H1 (cell line): ENCODE measurements around the gene AMMECR1L. TPM values are rescaled to one million over a fixed set of nuclear protein-coding genes. Genes with fewer than 3 reads are reported as not detected.

Experiments used
- CTCF ChIA-PET: fragments of 300-600 bp; sonication (Branson Sonifier 250); formaldehyde crosslinking; loops from one replicate; lab custom pipeline; 2021; ENCODE audit not compliant: partially characterized antibody; lab: Charles Lee
- POLR2A ChIA-PET: fragments of 300-600 bp; sonication (Branson Sonifier 250); formaldehyde crosslinking; loops from one replicate; lab custom pipeline; 2021; ENCODE audit warnings: inconsistent platforms; ENCODE audit not compliant: partially characterized antibody; lab: Charles Lee
- DNase-seq, 2 experiments: peaks; one replicate each; pipeline versions ENCODE4 v3.0.0 to v3.0.0-alpha.2; 2010 to 2022; ENCODE audit warnings: low spot score in 2 of 2, low read depth in 1 of 2, mixed read lengths in 1 of 2
- FAIRE-seq: peaks from 2 replicates; lab custom pipeline; 2011; peaks lifted over from hg19 to GRCh38; lab: Jason Lieb, UNC
- H2AFZ ChIP-seq: 2 replicates; pipeline ENCODE4 v1.8.1; 2012; ENCODE audit warnings: low read length, inconsistent platforms
- H2AK5ac ChIP-seq: 2 replicates; pipeline ENCODE4 v1.6.1; 2013; ENCODE audit warnings: low read depth, low read length
- H2BK120ac ChIP-seq: replicated peaks from 2 replicates; pipeline ENCODE3; 2013; ENCODE audit warnings: low read depth, low read length, inconsistent platforms
- H2BK12ac ChIP-seq: 2 replicates; pipeline ENCODE4 v1.6.1; 2013; ENCODE audit warnings: low read depth, low read length
- H2BK15ac ChIP-seq: 2 replicates; pipeline ENCODE4 v1.6.1; 2013; ENCODE audit warnings: low read length
- H2BK20ac ChIP-seq: 2 replicates; pipeline ENCODE4 v1.6.1; 2013; ENCODE audit warnings: low read length
- H2BK5ac ChIP-seq: 2 replicates; pipeline ENCODE4 v1.6.1; 2013; ENCODE audit warnings: low read depth, low read length
- H3K14ac ChIP-seq: 2 replicates; pipeline ENCODE4 v1.6.1; 2013; ENCODE audit warnings: inconsistent platforms; ENCODE audit not compliant: insufficient read length
- H3K18ac ChIP-seq: 2 replicates; pipeline ENCODE4 v1.6.1; 2013; ENCODE audit warnings: low read length; ENCODE audit errors: extremely low read depth
- H3K23ac ChIP-seq: 2 replicates; pipeline ENCODE4 v1.6.1; 2013; ENCODE audit warnings: inconsistent platforms; ENCODE audit not compliant: insufficient read length
- H3K23me2 ChIP-seq: 2 replicates; pipeline ENCODE4 v1.6.1; 2013; ENCODE audit warnings: low read depth, low read length
- H3K27ac ChIP-seq: 2 replicates; pipeline ENCODE4 v1.6.1; 2011; ENCODE audit warnings: low read depth, low read length, inconsistent platforms
- H3K27me3 ChIP-seq, 4 experiments: replicated peaks in 1 of 4; 1 replicate in 1 of 4; 2 replicates in 3 of 4; pipeline versions ENCODE4 v1.6.1 to v1.8.1; 2011 to 2013; ENCODE audit warnings: low read length in 3 of 4, mild to moderate bottlenecking in 3 of 4, inconsistent platforms in 2 of 4, mixed read lengths in 2 of 4, moderate library complexity in 1 of 4; ENCODE audit not compliant: control insufficient read depth in 3 of 4, insufficient read depth in 3 of 4; ENCODE audit errors: extremely low read depth in 1 of 4
- H3K36me3 ChIP-seq, 4 experiments: 2 replicates each; pipeline versions ENCODE4 v1.6.1 to v1.8.1; 2011 to 2013; ENCODE audit warnings: mild to moderate bottlenecking in 4 of 4, low read length in 3 of 4, moderate library complexity in 2 of 4, control low read depth in 1 of 4, inconsistent platforms in 1 of 4; ENCODE audit not compliant: insufficient read depth in 4 of 4, control insufficient read depth in 2 of 4
- H3K4ac ChIP-seq: replicated peaks from 2 replicates; pipeline ENCODE3; 2013; ENCODE audit warnings: low read length, low read depth, mixed read lengths, inconsistent platforms; ENCODE audit not compliant: insufficient read length
- H3K4me1 ChIP-seq, 4 experiments: replicated peaks in 1 of 4; 1 replicate in 1 of 4; 2 replicates in 3 of 4; pipeline versions ENCODE4 v1.6.1 to v1.8.1; 2011 to 2013; ENCODE audit warnings: low read length in 3 of 4, inconsistent platforms in 2 of 4, mixed read lengths in 1 of 4; ENCODE audit not compliant: insufficient read depth in 4 of 4, control insufficient read depth in 3 of 4
- H3K4me2 ChIP-seq, 2 experiments: 2 replicates each; pipeline versions ENCODE4 v1.6.1 to v1.8.1; 2011 to 2013; ENCODE audit warnings: low read depth in 2 of 2, low read length in 2 of 2, control low read depth in 1 of 2, inconsistent platforms in 1 of 2, mild to moderate bottlenecking in 1 of 2; ENCODE audit not compliant: insufficient read depth in 1 of 2
- H3K4me3 ChIP-seq, 4 experiments: fragments of 200-600, 300-600 bp in 1 of 4; sonication (generic), shearing (Covaris generic), sonication (Bioruptor Twin) in 1 of 4; 2 replicates each; pipeline versions ENCODE4 v1.5.1 to v1.8.1; 2011 to 2016; ENCODE audit warnings: low read length in 4 of 4, low read depth in 3 of 4, control low read depth in 2 of 4, inconsistent platforms in 2 of 4, mild to moderate bottlenecking in 2 of 4, mixed read lengths in 1 of 4, moderate library complexity in 1 of 4; ENCODE audit not compliant: insufficient read depth in 2 of 4; ENCODE audit errors: extremely low read depth in 1 of 4
- H3K56ac ChIP-seq: replicated peaks from 2 replicates; pipeline ENCODE3; 2013; ENCODE audit warnings: low read depth, mild to moderate bottlenecking, mixed read lengths, low read length, inconsistent platforms; ENCODE audit not compliant: insufficient read length
- H3K79me1 ChIP-seq: 2 replicates; pipeline ENCODE4 v1.6.1; 2013; ENCODE audit warnings: low read depth, low read length, control low read depth
- H3K79me2 ChIP-seq, 2 experiments: 2 replicates each; pipeline versions ENCODE4 v1.6.1 to v1.8.1; 2012 to 2013; ENCODE audit warnings: low read length in 2 of 2, mild to moderate bottlenecking in 2 of 2, inconsistent platforms in 1 of 2; ENCODE audit not compliant: insufficient read depth in 2 of 2, control insufficient read depth in 1 of 2
- H3K9ac ChIP-seq, 4 experiments: replicated peaks in 1 of 4; 1 replicate in 1 of 4; 2 replicates in 3 of 4; pipeline versions ENCODE4 v1.6.1 to v1.8.1; 2011 to 2013; ENCODE audit warnings: low read depth in 3 of 4, low read length in 3 of 4, control low read depth in 2 of 4, mild to moderate bottlenecking in 2 of 4, moderate library complexity in 2 of 4, inconsistent platforms in 1 of 4; ENCODE audit errors: extremely low read depth in 1 of 4
- H3K9me3 ChIP-seq, 2 experiments: 2 replicates each; pipeline versions ENCODE4 v1.6.1 to v1.8.1; 2012 to 2013; ENCODE audit warnings: mild to moderate bottlenecking in 2 of 2, moderate library complexity in 2 of 2, control low read depth in 1 of 2, inconsistent platforms in 1 of 2, low read depth in 1 of 2, low read length in 1 of 2, mixed read lengths in 1 of 2; ENCODE audit not compliant: insufficient read depth in 2 of 2
- H4K20me1 ChIP-seq, 2 experiments: replicated peaks in 1 of 2; 2 replicates each; pipeline versions ENCODE3 to v1.8.1; 2011 to 2013; ENCODE audit warnings: inconsistent platforms in 2 of 2, low read length in 2 of 2, mild to moderate bottlenecking in 1 of 2; ENCODE audit not compliant: insufficient read depth in 2 of 2, control insufficient read depth in 1 of 2
- H4K5ac ChIP-seq: 2 replicates; pipeline ENCODE4 v1.6.1; 2013; ENCODE audit warnings: low read length, low read depth, mixed read lengths, inconsistent platforms; ENCODE audit not compliant: insufficient read length
- H4K8ac ChIP-seq: 2 replicates; pipeline ENCODE4 v1.8.0; 2013; ENCODE audit warnings: mild to moderate bottlenecking, moderate library complexity, low read length, inconsistent platforms; ENCODE audit not compliant: insufficient read depth; ENCODE audit errors: extremely low read depth
- H4K91ac ChIP-seq: replicated peaks from 2 replicates; pipeline ENCODE3; 2013; ENCODE audit warnings: low read length, mixed read lengths, inconsistent platforms; ENCODE audit not compliant: insufficient read length
- CBX8 ChIP-seq: fragments of 300-800, 300-1000 bp; sonication (generic); IDR thresholded peaks from 2 replicates; pipeline ENCODE4 v1.7.1; 2016; ENCODE audit warnings: low read depth, low read length, borderline replicate concordance
- CHD1 ChIP-seq: IDR thresholded peaks from 2 replicates; pipeline ENCODE4 v1.6.1; 2012; ENCODE audit warnings: low read depth, low read length, improper control_type of control experiment
- CTBP2 ChIP-seq: IDR thresholded peaks from 2 replicates; pipeline ENCODE4 v1.7.0; 2011; ENCODE audit warnings: borderline replicate concordance, mild to moderate bottlenecking, moderate library complexity, mixed read lengths, low read length; ENCODE audit not compliant: insufficient read depth, insufficient read length
- PHF8 ChIP-seq: fragments of 200-600 bp; sonication (generic); conservative IDR thresholded peaks from 2 replicates; pipeline ENCODE4 v1.7.1; 2012; ENCODE audit warnings: low read depth, mild to moderate bottlenecking, inconsistent platforms, low read length, moderate library complexity
- RAD21 ChIP-seq, 2 experiments: IDR thresholded peaks in 1 of 2; conservative IDR thresholded peaks in 1 of 2; 2 replicates each; pipeline ENCODE4 v1.6.1; 2011; ENCODE audit warnings: low read depth in 2 of 2, low read length in 2 of 2, improper control_type of control experiment in 1 of 2, inconsistent platforms in 1 of 2, mild to moderate bottlenecking in 1 of 2, moderate library complexity in 1 of 2
- SIN3A ChIP-seq, 2 experiments: IDR thresholded peaks in 1 of 2; conservative IDR thresholded peaks in 1 of 2; 2 replicates each; pipeline ENCODE4 v1.6.1; 2011 to 2012; ENCODE audit warnings: low read length in 2 of 2, improper control_type of control experiment in 1 of 2, low read depth in 1 of 2, mild to moderate bottlenecking in 1 of 2
- SIX5 ChIP-seq: IDR thresholded peaks from 2 replicates; pipeline ENCODE4 v1.6.1; 2011; ENCODE audit warnings: mild to moderate bottlenecking, low read depth, low read length
- SP4 ChIP-seq: IDR thresholded peaks from 2 replicates; pipeline ENCODE4 v1.6.1; 2012; ENCODE audit warnings: low read length, inconsistent platforms
- SRF ChIP-seq: IDR thresholded peaks from 2 replicates; pipeline ENCODE4 v1.6.1; 2011; ENCODE audit warnings: mild to moderate bottlenecking, low read depth, low read length, moderate library complexity
- WGBS, 2 experiments: shearing (Covaris generic) in 1 of 2; methylation state at CpG; one replicate each; pipeline versions ENCODE4 v1.1.6 to v1.1.7; 2013 to 2015; ENCODE audit warnings: low lambda C conversion rate in 2 of 2, mixed read lengths in 2 of 2, inconsistent platforms in 1 of 2, low coverage in 1 of 2, missing lambda C conversion rate in 1 of 2; ENCODE audit not compliant: insufficient replicate concordance in 2 of 2, insufficient coverage in 1 of 2, insufficient read length in 1 of 2; ENCODE audit errors: extremely low coverage in 1 of 2, missing lambda C conversion rate in 1 of 2; 5-methylcytosine and 5-hydroxymethylcytosine counted together
- polyA plus RNA-seq, 7 experiments: library from polyadenylated mRNA; depleted of rRNA in 3 of 7; stranded (reverse) in 5 of 7; unstranded in 2 of 7; fragments of >200 nt in 5 of 7; fragments of 200-250 nt in 2 of 7; gene quantifications; 1 replicate in 5 of 7; 2 replicates in 1 of 7; 4 replicates in 1 of 7; pipeline versions ENCODE4 v1.2.1 to v1.2.3, GENCODE V29; 2011 to 2013; ENCODE audit warnings: missing spikeins in 2 of 7, mixed read lengths in 2 of 7
- total RNA-seq: library from RNA; stranded (reverse); fragmentation: NEBNext Ultra II Directional; extraction: Animal tissue kit (Norgen Biotek cat#: 25700); gene quantifications from 2 replicates; pipeline ENCODE4 v1.2.1, GENCODE V29; 2021
- TF ChIP-seq, protein P1 (sequence below): IDR thresholded peaks from 2 replicates; pipeline ENCODE4 v1.6.1; 2011; ENCODE audit warnings: low read depth, mild to moderate bottlenecking, low read length; ENCODE audit not compliant: insufficient read depth
- TF ChIP-seq, protein P2 (sequence below): IDR thresholded peaks from 2 replicates; pipeline ENCODE4 v1.6.1; 2012; ENCODE audit warnings: inconsistent platforms

AMMECR1L gene
- total and polyA plus RNA-seq, 2 of the 8 experiments (the other 6 are each of a cell fraction or from before 2014, with no cell fraction given) = 10.1 to 18.8 TPM

DNA sequence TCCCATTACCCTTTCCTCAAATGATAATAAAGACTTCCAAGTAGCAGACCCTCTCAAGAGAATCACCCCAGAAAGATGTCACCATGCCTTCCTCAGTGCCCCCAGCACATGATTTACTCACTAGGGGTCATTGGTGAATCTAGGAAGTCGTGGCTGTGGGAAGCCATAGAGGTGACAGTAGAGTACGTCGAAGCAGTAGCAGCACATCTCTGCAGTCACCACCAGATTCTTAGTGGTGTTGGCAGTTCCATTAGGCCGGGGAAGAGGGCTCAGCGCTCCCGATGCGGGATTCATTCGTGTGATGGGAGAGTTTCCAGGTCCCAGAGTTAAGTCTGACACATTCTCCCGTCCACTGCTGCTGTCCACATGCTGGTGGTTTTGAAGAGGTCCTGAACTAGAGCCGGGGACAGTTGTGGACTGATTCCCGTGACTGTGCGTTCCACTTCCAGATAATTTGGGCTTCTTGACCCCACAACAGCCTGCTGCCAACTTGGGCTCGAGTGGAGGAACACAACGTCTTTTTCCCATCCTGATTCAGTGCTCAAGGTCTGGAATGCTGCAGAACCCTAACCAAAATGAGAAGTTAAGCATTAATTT, 12.0 kb downstream of the AMMECR1L start:
- Histone ChIP-seq H3K27ac (no peak overlapping the region), H3K27me3 (no peaks in the 10 kb centered on the region), H4K8ac (no peak overlapping the region), H3K4me2 (no peak overlapping the region), H3K18ac (no peak overlapping the region), H2AK5ac (no peak overlapping the region), H2BK15ac (no peak overlapping the region), H2BK120ac (no peak overlapping the region), H3K23ac (no peak overlapping the region), H3K36me3 (peaks cover 14 to 40% (median 34%) of the 10 kb centered on the region in 4 experiments; a peak in 7 of 8 replicates), H2BK12ac (no peak overlapping the region), H2BK5ac (no peak overlapping the region), H2AFZ (no peak overlapping the region), H4K5ac (no peak overlapping the region), H3K4me3 (no peak overlapping the region; a peak in 1 of 8 replicates), H3K9ac (no peak overlapping the region), H3K56ac (no peak overlapping the region), H3K4ac (no peak overlapping the region), H4K91ac (no peak overlapping the region), H2BK20ac (no peak overlapping the region), H3K14ac (no peak overlapping the region), H3K9me3 (no peaks in the 10 kb centered on the region), H3K4me1 (peaks cover 0 to 5% (median 0%) of the 10 kb centered on the region in 4 experiments; a peak in 1 of 7 replicates), H3K79me2 (peaks cover 0 to 64% of the 10 kb centered on the region in 2 experiments), H3K23me2 (no peaks in the 10 kb centered on the region), H4K20me1 (peaks cover 8 to 13% of the 10 kb centered on the region in 2 experiments), H3K79me1 (peaks cover 10% of the 10 kb centered on the region)
- DNase-seq (no peak), FAIRE-seq (no peak)
- ChIA-PET POLR2A (interaction anchor here (1.0 kb wide), 1 partner anchor 11 kb away, joined by 3 read pairs; no protein-coding TSS in a partner anchor), CTCF (interaction anchor here (0.7 to 1.0 kb wide), 2 partner anchors 10 to 109 kb away, joined by 3 to 4 read pairs; no protein-coding TSS in a partner anchor)
- whole genome bisulfite sequencing, 2 experiments = 90% methylated on average over 14 of the region's 14 CpGs; no CpG with 5 or more reads in 1 of the 2 experiments
- no peak for TF ChIP-seq RAD21 (IDR thresholded peaks at IDR 0.05 in 1 of 2, conservative IDR thresholded peaks at IDR 0.05 in 1 of 2; ENCODE audit: low read depth in 2 of 2, low read length in 2 of 2)
- no peak for TF ChIP-seq SP4
- no peak for TF ChIP-seq SIN3A (conservative IDR thresholded peaks at IDR 0.05 in 1 of 2, IDR thresholded peaks at IDR 0.05 in 1 of 2; ENCODE audit: low read depth in 1 of 2, low read length in 2 of 2)
- TF ChIP-seq, protein P1, sequence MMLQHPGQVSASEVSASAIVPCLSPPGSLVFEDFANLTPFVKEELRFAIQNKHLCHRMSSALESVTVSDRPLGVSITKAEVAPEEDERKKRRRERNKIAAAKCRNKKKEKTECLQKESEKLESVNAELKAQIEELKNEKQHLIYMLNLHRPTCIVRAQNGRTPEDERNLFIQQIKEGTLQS = no peak
- no peak for TF ChIP-seq PHF8
- TF ChIP-seq SRF = no peak
- no peak for TF ChIP-seq CTBP2
- TF ChIP-seq CBX8 = no peak
- no peak for TF ChIP-seq CHD1
- TF ChIP-seq SIX5 = no peak
- TF ChIP-seq, protein P2, sequence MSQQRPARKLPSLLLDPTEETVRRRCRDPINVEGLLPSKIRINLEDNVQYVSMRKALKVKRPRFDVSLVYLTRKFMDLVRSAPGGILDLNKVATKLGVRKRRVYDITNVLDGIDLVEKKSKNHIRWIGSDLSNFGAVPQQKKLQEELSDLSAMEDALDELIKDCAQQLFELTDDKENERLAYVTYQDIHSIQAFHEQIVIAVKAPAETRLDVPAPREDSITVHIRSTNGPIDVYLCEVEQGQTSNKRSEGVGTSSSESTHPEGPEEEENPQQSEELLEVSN = no peak
